ENCODE data around the gene DNAJB6. TPM values are rescaled to one million over a fixed set of nuclear protein-coding genes. Genes with fewer than 3 reads are reported as not detected.
A peak's percentile ranks its signal among the peaks of the same experiment; 100 is the strongest.

DNAJB6 gene
- total RNA-seq, 1 donor from 2014 or later = 128 TPM

- intact Hi-C loops (cut with micrococcal nuclease) = loop anchor here (1.0 to 2.0 kb wide), 3 partner anchors 35 to 445 kb away; partner anchors contain the start of gene LMBR1
- peaks cover 27% of the 10 kb centered on the region for H3K4me1 Mint-ChIP-seq
- peak overlapping the region; percentile 97 for H3K4me3 Mint-ChIP-seq
- peak; percentile 91 for DNase-seq
- peak overlapping the region; percentile 94 for H3K27ac Mint-ChIP-seq
- no peaks in the 10 kb centered on the region for H3K9me3 Mint-ChIP-seq
- peaks cover 27% of the 10 kb centered on the region for H3K36me3 Mint-ChIP-seq (ENCODE audit: low read depth)
- peaks cover 12% of the 10 kb centered on the region for H3K27me3 Mint-ChIP-seq
Observed at GRCh38 chr7:157337316-157338149, 729 bp downstream of the DNAJB6 start.

GRCh38 chr7:157339777-157340677 is 3.2 kb downstream of the DNAJB6 start:
- peak overlapping the region; percentile 32 for H3K4me3 Mint-ChIP-seq
- peak; percentile 91 for DNase-seq
- H3K4me1 Mint-ChIP-seq = peaks cover 31% of the 10 kb centered on the region
- peaks cover 32% of the 10 kb centered on the region for H3K36me3 Mint-ChIP-seq (ENCODE audit: low read depth)
- peaks cover 4% of the 10 kb centered on the region for H3K27me3 Mint-ChIP-seq
- no peaks in the 10 kb centered on the region for H3K9me3 Mint-ChIP-seq
- intact Hi-C loops (cut with micrococcal nuclease) = loop anchor here (1.0 to 5.0 kb wide), 3 partner anchors 47 to 388 kb away; no protein-coding TSS in a partner anchor
- H3K27ac Mint-ChIP-seq = peak overlapping the region; percentile 14

- H3K36me3 Mint-ChIP-seq (ENCODE audit: low read depth) = peaks cover 11% of the 10 kb centered on the region
Observed at GRCh38 chr7:157347217-157347904, 10.6 kb downstream of the DNAJB6 start.

GRCh38 chr7:157348548-157348947 is 11.7 kb downstream of the DNAJB6 start:
- H3K27ac Mint-ChIP-seq = no peak overlapping the region
- intact Hi-C loops (cut with micrococcal nuclease) = no loop called here
- no peaks in the 10 kb centered on the region for H3K9me3 Mint-ChIP-seq
- no peaks in the 10 kb centered on the region for H3K27me3 Mint-ChIP-seq
- H3K4me3 Mint-ChIP-seq = no peak overlapping the region
- no peak for DNase-seq
- peaks cover 33% of the 10 kb centered on the region for H3K4me1 Mint-ChIP-seq
- H3K36me3 Mint-ChIP-seq (ENCODE audit: low read depth) = peaks cover 7% of the 10 kb centered on the region

More at GRCh38 chr7:157347217-157347904, 10.6 kb downstream of the DNAJB6 start:
- Mint-ChIP-seq H3K27ac (no peak overlapping the region), H3K4me1 (peaks cover 28% of the 10 kb centered on the region), H3K9me3 (no peaks in the 10 kb centered on the region), H3K27me3 (no peaks in the 10 kb centered on the region), H3K4me3 (no peak overlapping the region)
- no peak for DNase-seq
- intact Hi-C loops (cut with micrococcal nuclease) = no loop called here

- no peak for DNase-seq
- Mint-ChIP-seq H3K4me1 (peaks cover 46% of the 10 kb centered on the region), H3K27me3 (no peaks in the 10 kb centered on the region), H3K4me3 (peak overlapping the region; percentile 16), H3K36me3 (ENCODE audit: low read depth) (peaks cover 13% of the 10 kb centered on the region), H3K27ac (peak overlapping the region; percentile 21), H3K9me3 (no peaks in the 10 kb centered on the region)
- intact Hi-C loops (cut with micrococcal nuclease) = no loop called here
Observed at GRCh38 chr7:157352516-157352915, 15.7 kb downstream of the DNAJB6 start.

- H3K27ac Mint-ChIP-seq = peak overlapping the region; percentile 72
Observed at GRCh38 chr7:157355784-157356511, 19.1 kb downstream of the DNAJB6 start.

GRCh38 chr7:157357129-157358040 is 20.6 kb downstream of the DNAJB6 start:
- H3K36me3 Mint-ChIP-seq (ENCODE audit: low read depth) = peaks cover 40% of the 10 kb centered on the region

More at GRCh38 chr7:157355784-157356511, 19.1 kb downstream of the DNAJB6 start:
- Mint-ChIP-seq H3K9me3 (no peaks in the 10 kb centered on the region), H3K4me1 (peaks cover 52% of the 10 kb centered on the region), H3K27me3 (no peaks in the 10 kb centered on the region), H3K36me3 (ENCODE audit: low read depth) (peaks cover 36% of the 10 kb centered on the region), H3K4me3 (no peak overlapping the region)
- no peak for DNase-seq
- intact Hi-C loops (cut with micrococcal nuclease) = no loop called here

GRCh38 chr7:157358041-157358752 is 21.4 kb downstream of the DNAJB6 start:
- H3K9me3 Mint-ChIP-seq = no peaks in the 10 kb centered on the region
- peaks cover 47% of the 10 kb centered on the region for H3K36me3 Mint-ChIP-seq (ENCODE audit: low read depth)
- intact Hi-C loops (cut with micrococcal nuclease) = no loop called here
- DNase-seq = no peak
- H3K4me1 Mint-ChIP-seq = peaks cover 39% of the 10 kb centered on the region
- H3K4me3 Mint-ChIP-seq = no peak overlapping the region
- peak overlapping the region; percentile 75 for H3K27ac Mint-ChIP-seq
- H3K27me3 Mint-ChIP-seq = no peaks in the 10 kb centered on the region

More at GRCh38 chr7:157357129-157358040, 20.6 kb downstream of the DNAJB6 start:
- Mint-ChIP-seq H3K27ac (peak overlapping the region; percentile 75), H3K4me1 (peaks cover 45% of the 10 kb centered on the region), H3K27me3 (no peaks in the 10 kb centered on the region), H3K9me3 (no peaks in the 10 kb centered on the region), H3K4me3 (peak overlapping the region; percentile 19)
- no peak for DNase-seq
- intact Hi-C loops (cut with micrococcal nuclease) = no loop called here

- H3K4me3 Mint-ChIP-seq = no peak overlapping the region
- H3K27me3 Mint-ChIP-seq = no peaks in the 10 kb centered on the region
- peaks cover 34% of the 10 kb centered on the region for H3K4me1 Mint-ChIP-seq
- no peaks in the 10 kb centered on the region for H3K9me3 Mint-ChIP-seq
- intact Hi-C loops (cut with micrococcal nuclease) = no loop called here
- DNase-seq = no peak
- H3K27ac Mint-ChIP-seq = no peak overlapping the region
- peaks cover 50% of the 10 kb centered on the region for H3K36me3 Mint-ChIP-seq (ENCODE audit: low read depth)
Observed at GRCh38 chr7:157358753-157359096, 21.9 kb downstream of the DNAJB6 start.

- DNase-seq = no peak
- intact Hi-C loops (cut with micrococcal nuclease) = no loop called here
- peaks cover 31% of the 10 kb centered on the region for H3K4me1 Mint-ChIP-seq
- H3K4me3 Mint-ChIP-seq = no peak overlapping the region
- no peaks in the 10 kb centered on the region for H3K9me3 Mint-ChIP-seq
- H3K27me3 Mint-ChIP-seq = no peaks in the 10 kb centered on the region
- no peak overlapping the region for H3K27ac Mint-ChIP-seq
- peaks cover 56% of the 10 kb centered on the region for H3K36me3 Mint-ChIP-seq (ENCODE audit: low read depth)
Observed at GRCh38 chr7:157359581-157359980, 22.8 kb downstream of the DNAJB6 start.

- Mint-ChIP-seq H3K27me3 (no peaks in the 10 kb centered on the region), H3K4me3 (no peak overlapping the region), H3K4me1 (peaks cover 25% of the 10 kb centered on the region), H3K9me3 (no peaks in the 10 kb centered on the region), H3K27ac (no peak overlapping the region), H3K36me3 (ENCODE audit: low read depth) (peaks cover 61% of the 10 kb centered on the region)
- DNase-seq = no peak
- intact Hi-C loops (cut with micrococcal nuclease) = loop anchor here (10.0 kb wide), 1 partner anchor 1294 kb away; no protein-coding TSS in a partner anchor
Observed at GRCh38 chr7:157360483-157361025, 23.8 kb downstream of the DNAJB6 start.

Data from activated CD4-positive, alpha-beta T cell treated with anti-CD3 and anti-CD28 coated beads, Interleukin-2, amount 10 ng/mL, durations not matched to agents 24 days and 14 days (primary cell).